PC-3 (cell line): ENCODE results near the gene SULT1C3. TPM values are rescaled to one million over a fixed set of nuclear protein-coding genes. Genes with fewer than 3 reads are reported as not detected.
A peak's percentile ranks its signal among the peaks of the same experiment; 100 is the strongest.

Experiments
- ATAC-seq: fragments of 200-7000 bp; cut with Tn5 transposase; 2 replicates; pipeline ENCODE4 v1.9.1; 2020; ENCODE audit warnings: mild to moderate bottlenecking, moderate library complexity
- BruUV-seq: library from RNA; stranded (reverse); fragments of 400-500 nt; replicated peaks from 2 replicates; lab custom pipeline; 2021; lab: Mats Ljungman, UMichigan
- CTCF ChIA-PET: fragments of 300-600 bp; sonication (Branson Sonifier 250); formaldehyde crosslinking; loops from one replicate; lab custom pipeline; 2022; ENCODE audit warnings: antibody characterized with exemption; lab: Charles Lee
- POLR2A ChIA-PET: fragments of 300-600 bp; sonication (Branson Sonifier 250); formaldehyde crosslinking; loops from one replicate; lab custom pipeline; 2022; ENCODE audit warnings: antibody characterized with exemption; ENCODE audit not compliant: unreplicated experiment; lab: Charles Lee
- DNase-seq: peaks from one replicate; pipeline ENCODE4 v3.0.0-alpha.2; 2015
- H2AFZ ChIP-seq: fragments of 300-600 bp; sonication (generic); 2 replicates; pipeline ENCODE4 v1.6.0; 2016; ENCODE audit warnings: antibody characterized with exemption, low read length
- H3F3A ChIP-seq: fragments of 300-600 bp; sonication (generic); one replicate; pipeline ENCODE4 v1.6.0; 2017; ENCODE audit warnings: antibody characterized with exemption, low read length, control low read depth, mild to moderate bottlenecking; ENCODE audit not compliant: unreplicated experiment
- H3K27ac ChIP-seq: fragments of 300-600 bp; sonication (generic); 2 replicates; pipeline ENCODE4 v1.5.1; 2016; ENCODE audit warnings: mild to moderate bottlenecking, low read length
- H3K27me3 ChIP-seq: fragments of 300-600 bp; sonication (generic); 2 replicates; pipeline ENCODE4 v1.6.1; 2016; ENCODE audit warnings: low read length, mixed read lengths
- H3K36me3 ChIP-seq: fragments of 300-600 bp; sonication (generic); 2 replicates; pipeline ENCODE4 v1.6.1; 2016; ENCODE audit warnings: low read depth, mixed run types, low read length, mixed read lengths
- H3K4me1 ChIP-seq: fragments of 300-600 bp; sonication (generic); 2 replicates; pipeline ENCODE4 v1.5.1; 2016; ENCODE audit warnings: low read length; ENCODE audit not compliant: insufficient read depth
- H3K4me2 ChIP-seq: fragments of 300-600 bp; sonication (generic); 2 replicates; pipeline ENCODE4 v1.6.0; 2016; ENCODE audit warnings: low read length
- H3K4me3 ChIP-seq: fragments of 300-600 bp; sonication (generic); 2 replicates; pipeline ENCODE4 v1.5.1; 2016; ENCODE audit warnings: mild to moderate bottlenecking, low read length, mixed read lengths
- H3K79me2 ChIP-seq: fragments of 300-600 bp; sonication (generic); 2 replicates; pipeline ENCODE4 v1.6.1; 2017; ENCODE audit warnings: low read length, mixed read lengths
- H3K9ac ChIP-seq: fragments of 300-600 bp; sonication (generic); 2 replicates; pipeline ENCODE4 v1.6.0; 2016; ENCODE audit warnings: mild to moderate bottlenecking, low read length
- H3K9me2 ChIP-seq: fragments of 300-600 bp; sonication (generic); replicated peaks from 2 replicates; pipeline ENCODE4 v1.6.1; 2016; ENCODE audit warnings: mixed run types, low read length, mixed read lengths
- H3K9me3 ChIP-seq: fragments of 300-600 bp; sonication (generic); 2 replicates; pipeline ENCODE4 v1.6.1; 2016; ENCODE audit warnings: low read length, mixed read lengths
- H4K20me1 ChIP-seq: fragments of 300-600 bp; sonication (generic); 2 replicates; pipeline ENCODE4 v1.6.1; 2016; ENCODE audit warnings: low read length, mixed read lengths
- EZH2 ChIP-seq: fragments of 300-600 bp; sonication (generic); IDR thresholded peaks from one replicate; pipeline ENCODE4 v1.6.1; 2017; ENCODE audit warnings: antibody characterized with exemption, mild to moderate bottlenecking, low read length; ENCODE audit not compliant: unreplicated experiment
- EZH2phosphoT487 ChIP-seq: fragments of 300-600 bp; sonication (generic); IDR thresholded peaks from 2 replicates; pipeline ENCODE4 v1.6.1; 2018; ENCODE audit warnings: mild to moderate bottlenecking, antibody characterized with exemption, low read length, borderline replicate concordance
- intact Hi-C: fragments of 100-400 bp; cut with micrococcal nuclease; formaldehyde crosslinking; loops from 2 replicates; pipeline ENCODE4 v1.9.0; 2023
- total RNA-seq: library from RNA; depleted of rRNA; stranded (reverse); fragments of >200 nt; gene quantifications from 2 replicates; pipeline ENCODE4 v1.2.3, GENCODE V29; 2014
- TF ChIP-seq, protein P1 (sequence below): fragments of 300-600 bp; sonication (generic); conservative IDR thresholded peaks from 2 replicates; pipeline ENCODE4 v1.5.1; 2017; ENCODE audit warnings: antibody characterized with exemption, low read depth, mild to moderate bottlenecking, low read length

SULT1C3 gene
- total RNA-seq, 1 experiment from 2014 or later, result not detected

DNA sequence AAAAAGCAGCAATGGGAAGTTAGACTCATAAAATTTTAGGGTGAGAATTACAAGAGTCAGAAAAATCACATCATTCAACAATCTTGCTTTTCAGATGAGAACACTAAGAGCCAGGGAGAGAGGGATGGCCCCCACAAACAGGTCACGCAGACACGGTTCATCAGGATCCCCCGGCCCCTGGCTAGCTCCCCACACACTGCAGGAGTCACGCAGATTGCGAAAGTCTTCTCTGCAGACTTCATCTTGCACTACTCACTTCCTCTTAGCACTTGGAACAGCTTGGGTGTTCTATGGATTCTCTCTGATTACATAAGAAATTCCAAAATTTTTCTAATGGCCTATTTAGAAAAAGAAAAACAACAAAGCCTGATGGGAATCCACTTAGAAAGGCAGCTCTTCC is 27.3 kb downstream of the SULT1C3 start:
- no peaks in the 10 kb centered on the region for H4K20me1 ChIP-seq
- peak; percentile 41 for DNase-seq
- H3K36me3 ChIP-seq, result no peaks in the 10 kb centered on the region
- H3K9ac ChIP-seq, result peak overlapping the region; percentile 13; the same call in 1 of the 2 replicates
- ChIA-PET POLR2A (no interaction called here), CTCF (no interaction called here)
- peaks cover 31% of the 10 kb centered on the region for H3K4me1 ChIP-seq
- H3K27me3 ChIP-seq, result no peaks in the 10 kb centered on the region
- peak overlapping the region; percentile 80 for H3K27ac ChIP-seq
- no peaks in the 10 kb centered on the region for H3F3A ChIP-seq
- no peaks in the 10 kb centered on the region for H3K9me3 ChIP-seq
- H2AFZ ChIP-seq, result no peak overlapping the region
- no peak for ATAC-seq
- BruUV-seq, result no TSS peak
- TF ChIP-seq EZH2 (no peak), EZH2phosphoT487 (no peak)
- TF ChIP-seq, protein P1, sequence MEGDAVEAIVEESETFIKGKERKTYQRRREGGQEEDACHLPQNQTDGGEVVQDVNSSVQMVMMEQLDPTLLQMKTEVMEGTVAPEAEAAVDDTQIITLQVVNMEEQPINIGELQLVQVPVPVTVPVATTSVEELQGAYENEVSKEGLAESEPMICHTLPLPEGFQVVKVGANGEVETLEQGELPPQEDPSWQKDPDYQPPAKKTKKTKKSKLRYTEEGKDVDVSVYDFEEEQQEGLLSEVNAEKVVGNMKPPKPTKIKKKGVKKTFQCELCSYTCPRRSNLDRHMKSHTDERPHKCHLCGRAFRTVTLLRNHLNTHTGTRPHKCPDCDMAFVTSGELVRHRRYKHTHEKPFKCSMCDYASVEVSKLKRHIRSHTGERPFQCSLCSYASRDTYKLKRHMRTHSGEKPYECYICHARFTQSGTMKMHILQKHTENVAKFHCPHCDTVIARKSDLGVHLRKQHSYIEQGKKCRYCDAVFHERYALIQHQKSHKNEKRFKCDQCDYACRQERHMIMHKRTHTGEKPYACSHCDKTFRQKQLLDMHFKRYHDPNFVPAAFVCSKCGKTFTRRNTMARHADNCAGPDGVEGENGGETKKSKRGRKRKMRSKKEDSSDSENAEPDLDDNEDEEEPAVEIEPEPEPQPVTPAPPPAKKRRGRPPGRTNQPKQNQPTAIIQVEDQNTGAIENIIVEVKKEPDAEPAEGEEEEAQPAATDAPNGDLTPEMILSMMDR, result no peak
- no peak overlapping the region for H3K4me3 ChIP-seq
- no peaks in the 10 kb centered on the region for H3K79me2 ChIP-seq
- intact Hi-C loops, result no loop called here
- H3K9me2 ChIP-seq, result no peaks in the 10 kb centered on the region
- no peak overlapping the region for H3K4me2 ChIP-seq

DNA sequence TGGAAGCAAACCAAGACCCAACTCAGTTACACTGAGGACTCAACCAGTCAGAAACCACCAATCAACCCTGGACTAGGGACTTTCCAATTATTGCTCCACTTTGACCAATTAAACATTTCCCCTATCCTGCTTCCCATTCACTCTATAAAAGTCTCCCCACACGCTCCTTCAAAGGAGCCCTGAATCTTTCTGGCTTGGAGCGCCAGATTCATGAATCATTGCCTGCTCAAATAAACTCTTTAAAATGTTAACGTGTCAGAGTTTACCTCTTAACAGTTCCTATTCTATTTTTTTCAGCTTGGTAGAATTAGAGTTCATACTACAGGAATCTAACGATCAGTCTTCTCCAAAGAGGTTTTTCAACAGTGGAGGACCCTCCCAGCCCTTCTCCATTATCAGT is 28.2 kb downstream of the SULT1C3 start:
- ATAC-seq (peak; percentile 75), DNase-seq (peak; percentile 80)
- CTCF ChIA-PET, result no interaction called here

DNA sequence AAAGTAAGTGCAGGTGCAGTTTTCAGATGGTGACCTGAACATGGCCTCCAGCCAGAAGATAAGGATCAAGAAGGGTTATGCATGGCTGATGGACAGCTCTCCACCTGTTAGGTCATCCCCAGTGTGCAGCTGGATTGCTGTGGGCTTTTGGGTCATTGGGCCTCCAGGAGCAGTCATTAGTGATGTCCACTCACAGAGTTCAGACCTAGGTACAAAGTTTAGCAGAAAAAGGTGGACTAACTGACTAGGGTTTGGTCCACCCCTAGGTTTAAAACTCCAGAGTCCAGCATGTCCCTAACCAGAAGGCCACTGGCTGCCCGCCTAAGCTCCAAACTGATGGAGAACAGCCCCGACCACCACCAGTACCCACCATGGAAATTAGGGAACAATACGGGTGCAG is 30.6 kb downstream of the SULT1C3 start:
- no TSS peak for BruUV-seq
- POLR2A ChIA-PET, result no interaction called here

More for the DNA sequence above, 28.2 kb downstream of the SULT1C3 start:
- POLR2A ChIA-PET, result no interaction called here
- H3K27ac ChIP-seq, result peak overlapping the region; percentile 80
- peak overlapping the region; percentile 13; the same call in 1 of the 2 replicates for H3K9ac ChIP-seq
- H2AFZ ChIP-seq, result peak overlapping the region; percentile 14; the same call in 1 of the 2 replicates
- no peaks in the 10 kb centered on the region for H3K36me3 ChIP-seq
- TF ChIP-seq EZH2phosphoT487 (no peak), EZH2 (no peak)
- TF ChIP-seq, protein P1, result no peak
- no peak overlapping the region for H3K4me3 ChIP-seq
- H3K4me1 ChIP-seq, result peaks cover 38% of the 10 kb centered on the region
- H4K20me1 ChIP-seq, result no peaks in the 10 kb centered on the region
- no peaks in the 10 kb centered on the region for H3K79me2 ChIP-seq
- H3K4me2 ChIP-seq, result peak overlapping the region; percentile 38
- intact Hi-C loops, result loop anchor here (1.0 kb wide), 1 partner anchor 181 kb away; the partner anchor contains the start of gene GCC2
- H3K27me3 ChIP-seq, result no peaks in the 10 kb centered on the region
- no peaks in the 10 kb centered on the region for H3F3A ChIP-seq
- no peaks in the 10 kb centered on the region for H3K9me3 ChIP-seq
- no TSS peak for BruUV-seq
- no peaks in the 10 kb centered on the region for H3K9me2 ChIP-seq

More for the DNA sequence above, 30.6 kb downstream of the SULT1C3 start:
- Histone ChIP-seq H3K36me3 (no peaks in the 10 kb centered on the region), H4K20me1 (no peaks in the 10 kb centered on the region), H3K79me2 (no peaks in the 10 kb centered on the region), H3F3A (no peaks in the 10 kb centered on the region), H3K9me3 (no peaks in the 10 kb centered on the region), H3K9me2 (no peaks in the 10 kb centered on the region), H3K4me3 (no peak overlapping the region), H2AFZ (no peak overlapping the region), H3K4me1 (peaks cover 38% of the 10 kb centered on the region), H3K4me2 (no peak overlapping the region), H3K27me3 (no peaks in the 10 kb centered on the region), H3K9ac (no peak overlapping the region), H3K27ac (no peak overlapping the region)
- CTCF ChIA-PET, result no interaction called here
- DNase-seq (no peak), ATAC-seq (no peak)
- TF ChIP-seq EZH2 (no peak), EZH2phosphoT487 (no peak)
- TF ChIP-seq, protein P1, result no peak
- intact Hi-C loops, result loop anchor here (5.0 kb wide), 1 partner anchor 53 kb away; no protein-coding TSS in a partner anchor
